K562 (cell line): ENCODE data around the gene MPZL1. TPM values are rescaled to one million over a fixed set of nuclear protein-coding genes. Genes with fewer than 3 reads are reported as not detected.

Experiments
- ATAC-seq: fragments of 200-7000 bp; cut with Tn5 transposase; 3 replicates; pipeline ENCODE4 v1.9.1; 2020; ENCODE audit warnings: moderate library complexity
- BruUV-seq: library from RNA; stranded (reverse); fragments of 400-500 nt; replicated peaks from 2 replicates; lab custom pipeline; 2021; lab: Mats Ljungman, UMichigan
- CTCF ChIA-PET: fragments of 300-600 bp; formaldehyde crosslinking; extraction: SDS; loops from one replicate; lab custom pipeline; 2021; ENCODE audit warnings: low intra/inter-chr PET ratio; lab: Yijun Ruan, JAX
- POLR2A ChIA-PET: fragments of 300-600, 350-650 bp; sonication (Branson Sonifier 250); formaldehyde crosslinking; extraction: SDS; loops from one replicate; lab custom pipeline; 2021; ENCODE audit warnings: antibody characterized with exemption, inconsistent platforms; lab: Yijun Ruan, JAX
- DNase-seq, 4 experiments: peaks; one replicate each; pipeline versions ENCODE4 v3.0.0 to v3.0.0-alpha.2; 2011 to 2018; ENCODE audit warnings: low spot score in 3 of 4, mixed read lengths in 3 of 4; ENCODE audit errors: extremely low read depth in 1 of 4
- FAIRE-seq: peaks from 2 replicates; lab custom pipeline; 2011; peaks lifted over from hg19 to GRCh38; lab: Jason Lieb, UNC
- H2AFZ ChIP-seq: 2 replicates; pipeline ENCODE4 v1.6.0; 2011; ENCODE audit warnings: low read depth, low read length, control low read depth, inconsistent platforms
- H3K27ac ChIP-seq: fragments of 200-600 bp; 3 replicates; pipeline ENCODE4 v1.8.0; 2011; ENCODE audit warnings: low read depth, mild to moderate bottlenecking, control low read depth, inconsistent platforms, low read length, moderate library complexity, mixed read lengths; ENCODE audit errors: extremely low read depth
- H3K27me3 ChIP-seq, 2 experiments: fragments of 300-600 bp in 1 of 2; 2 replicates in 1 of 2; 3 replicates in 1 of 2; pipeline versions ENCODE4 v1.6.0 to v1.8.0; 2011; ENCODE audit warnings: inconsistent platforms in 2 of 2, low read length in 2 of 2, mild to moderate bottlenecking in 1 of 2, mixed read lengths in 1 of 2, moderate library complexity in 1 of 2; ENCODE audit not compliant: control insufficient read depth in 2 of 2, insufficient read depth in 2 of 2
- H3K36me3 ChIP-seq: fragments of 300-600 bp; 3 replicates; pipeline ENCODE4 v1.8.0; 2011; ENCODE audit warnings: mild to moderate bottlenecking, low read length, inconsistent platforms; ENCODE audit not compliant: control insufficient read depth, insufficient read depth
- H3K4me1 ChIP-seq, 2 experiments: fragments of 200-600 bp in 1 of 2; replicated peaks in 1 of 2; 2 replicates in 1 of 2; 3 replicates in 1 of 2; pipeline versions ENCODE4 v1.5.1 to v1.8.0; 2011; ENCODE audit warnings: inconsistent platforms in 2 of 2, low read length in 2 of 2, mild to moderate bottlenecking in 1 of 2, mixed read lengths in 1 of 2, moderate library complexity in 1 of 2; ENCODE audit not compliant: control insufficient read depth in 2 of 2, insufficient read depth in 2 of 2
- H3K4me2 ChIP-seq: 2 replicates; pipeline ENCODE4 v1.6.1; 2011; ENCODE audit warnings: low read length, control low read depth, inconsistent platforms, mixed read lengths; ENCODE audit not compliant: insufficient read depth
- H3K4me3 ChIP-seq: fragments of 200-600 bp; sonication (generic), shearing (Covaris generic); 2 replicates; pipeline ENCODE4 v1.5.1; 2016; ENCODE audit warnings: control low read depth, inconsistent platforms
- H3K79me2 ChIP-seq: fragments of 200-600 bp; 3 replicates; pipeline ENCODE4 v1.8.0; 2011; ENCODE audit warnings: low read length, inconsistent platforms; ENCODE audit not compliant: control insufficient read depth, insufficient read depth
- H3K9ac ChIP-seq, 2 experiments: 2 replicates each; pipeline versions ENCODE4 v1.6.0 to v1.6.1; 2011; ENCODE audit warnings: low read depth in 2 of 2, low read length in 2 of 2, control low read depth in 1 of 2, inconsistent platforms in 1 of 2, mild to moderate bottlenecking in 1 of 2, mixed read lengths in 1 of 2; ENCODE audit not compliant: insufficient read depth in 1 of 2
- H3K9me1 ChIP-seq: one replicate; pipeline ENCODE4 v1.6.0; 2011; ENCODE audit warnings: inconsistent platforms, mild to moderate bottlenecking, low read length, moderate library complexity; ENCODE audit not compliant: control insufficient read depth, insufficient read depth
- H3K9me3 ChIP-seq: replicated peaks from 2 replicates; pipeline ENCODE4 v1.5.1; 2011; ENCODE audit warnings: low read depth, low read length, inconsistent platforms; ENCODE audit not compliant: control insufficient read depth, insufficient read depth
- H4K20me1 ChIP-seq: replicated peaks from 2 replicates; pipeline ENCODE4 v1.6.1; 2011; ENCODE audit warnings: low read length, inconsistent platforms, mixed read lengths; ENCODE audit not compliant: control insufficient read depth, insufficient read depth
- HMG20A ChIP-seq: fragments of 450-650 bp; formaldehyde crosslinking; conservative IDR thresholded peaks from 2 replicates; pipeline ENCODE4 v1.4.0; 2020; ENCODE audit warnings: mild to moderate bottlenecking, mixed read lengths
- RAD21 ChIP-seq, 2 experiments: fragments of 250-450 bp in 1 of 2; fragments of 450-650 bp in 1 of 2; sonication (Bioruptor Pico) in 1 of 2; formaldehyde crosslinking in 1 of 2; IDR thresholded peaks in 1 of 2; conservative IDR thresholded peaks in 1 of 2; 2 replicates each; pipeline versions ENCODE4 v1.4.0 to v1.8.0; 2020 to 2022; ENCODE audit warnings: mild to moderate bottlenecking in 2 of 2, moderate library complexity in 1 of 2
- RFX5 ChIP-seq: IDR thresholded peaks from 2 replicates; pipeline ENCODE4 v1.6.1; 2011; ENCODE audit warnings: low read depth, mild to moderate bottlenecking, improper control_type of control experiment, low read length
- WGBS: fragments of 100-300 bp; shearing (Covaris generic); methylation state at CpG from one replicate; pipeline ENCODE4 v1.1.6; 2016; ENCODE audit warnings: low coverage, mixed read lengths; ENCODE audit not compliant: insufficient coverage; ENCODE audit errors: missing lambda C conversion rate; 5-methylcytosine and 5-hydroxymethylcytosine counted together
- in situ Hi-C: fragments of 300-500 bp; cut with MboI; formaldehyde crosslinking; loops from 4 replicates; pipeline ENCODE4 v1.15.0; 2018; ENCODE audit warnings: inconsistent platforms, mixed read lengths
- intact Hi-C: fragments of 100-400 bp; cut with micrococcal nuclease; formaldehyde crosslinking; loops from 2 replicates; pipeline ENCODE4 v1.14.2; 2022
- polyA plus RNA-seq, 8 experiments: library from polyadenylated mRNA; depleted of rRNA in 4 of 8; stranded (reverse) in 5 of 8; unstranded in 3 of 8; fragments of >200 nt; fragmentation: Nextera tagmentation in 2 of 8; fragmentation: Illumina TruSeq in 1 of 8; extraction: Ambion mirVana in 2 of 8; extraction: Trizol in 1 of 8; gene quantifications; 2 replicates each; pipeline versions ENCODE4 v1.2.1 to v1.2.3, GENCODE V29; 2011 to 2014; ENCODE audit warnings: inconsistent platforms in 1 of 8, missing spikeins in 1 of 8
- total RNA-seq, 7 experiments: library from RNA; depleted of rRNA in 6 of 7; stranded (reverse); fragments of >200 nt in 6 of 7; fragmentation: Illumina TruSeq in 2 of 7; extraction: Trizol in 2 of 7; gene quantifications; 2 replicates each; pipeline versions ENCODE4 v1.2.1 to v1.2.3, GENCODE V29; 2011 to 2021; ENCODE audit warnings: low replicate concordance in 1 of 7

MPZL1 gene
- total and polyA plus RNA-seq, 9 of the 15 experiments (the other 6 are each of a cell fraction or from before 2014, with no cell fraction given) = 14.5 to 153 (median 66.5) TPM

DNA sequence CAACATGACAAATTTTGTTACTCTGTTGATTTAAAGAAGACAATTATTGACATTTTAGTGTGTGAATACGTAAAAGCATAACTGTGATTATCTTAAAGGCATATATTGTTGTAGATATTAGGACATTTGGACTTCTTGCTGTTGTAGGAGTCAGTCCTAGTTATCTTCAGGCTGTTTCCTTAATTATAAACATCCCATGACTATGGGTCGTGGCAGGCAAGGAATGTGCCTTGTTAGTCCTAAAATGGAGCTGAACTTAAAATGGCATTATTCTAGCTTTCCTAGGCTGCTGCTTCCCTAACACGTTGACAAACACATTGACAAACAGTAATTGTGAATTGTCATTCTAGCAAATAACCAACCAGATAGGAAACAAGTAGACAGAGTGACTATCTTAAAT lies 4.4 kb upstream of the MPZL1 start:
- Histone ChIP-seq H3K27me3 (no peaks in the 10 kb centered on the region), H3K4me3 (no peak overlapping the region), H3K4me2 (peak overlapping the region; percentile 74; the same call in 1 of the 2 replicates), H3K27ac (peak overlapping the region; percentile 59; the same call in 2 of the 3 replicates), H3K79me2 (peaks cover 6% of the 10 kb centered on the region), H3K9ac (peak overlapping the region in 1 of 2 experiments; percentile 52; a peak in 2 of 4 replicates), H3K4me1 (peaks cover 30 to 37% of the 10 kb centered on the region in 2 experiments), H3K36me3 (no peaks in the 10 kb centered on the region), H3K9me1 (no peaks in the 10 kb centered on the region), H2AFZ (peak overlapping the region; percentile 79), H3K9me3 (no peaks in the 10 kb centered on the region), H4K20me1 (no peaks in the 10 kb centered on the region)
- FAIRE-seq (no peak), DNase-seq (no peak), ATAC-seq (no peak)
- TF ChIP-seq RFX5 = no peak
- 0 out of 4 replicates have a peak, but pooled peaks of 1 of the 2 experiments have one; percentile 10 for TF ChIP-seq RAD21 (CRISPR knock-in tag; conservative IDR thresholded peaks at IDR 0.05 in 1 of 2, IDR thresholded peaks at IDR 0.05 in 1 of 2)
- TF ChIP-seq HMG20A (CRISPR knock-in tag) = no peak
- ChIA-PET POLR2A (interaction anchor here (0.6 to 1.6 kb wide), 6 partner anchors 10 to 197 kb away, joined by 3 to 5 read pairs (median 3); partner anchors contain the start of gene ADCY10), CTCF (no interaction called here)
- in situ Hi-C loops (loop anchor here (5.0 kb wide), 2 partner anchors 80 to 365 kb away; no protein-coding TSS in a partner anchor), intact Hi-C loops (loop anchor here (5.0 kb wide), 1 partner anchor 105 kb away; no protein-coding TSS in a partner anchor)
- WGBS = 59% methylated on average over 3 of the region's 3 CpGs
- BruUV-seq = TSS peak; percentile 17
